Measurements from ENCODE around the gene QRFPR. TPM values are rescaled to one million over a fixed set of nuclear protein-coding genes. Genes with fewer than 3 reads are reported as not detected.

Gene QRFPR
- total RNA-seq, 1 donor from 2014 or later = not detected

Other genes starting within 250 kb of the QRFPR start
- not detected in 2 replicates for gene TNIP3, start 216.7 kb downstream of the QRFPR start, total RNA-seq

Data from myocyte (in vitro differentiated cells).